HCT116 (cell line): ENCODE data around the gene TRMT11. TPM values are rescaled to one million over a fixed set of nuclear protein-coding genes. Genes with fewer than 3 reads are reported as not detected.

ENCODE experiments used
- ATAC-seq: fragments of 200-7000 bp; cut with Tn5 transposase; 2 replicates; pipeline ENCODE4 v1.9.1; 2020; ENCODE audit warnings: mild to moderate bottlenecking, moderate library complexity
- BruUV-seq: library from RNA; stranded (reverse); fragments of 400-500 nt; replicated peaks from 2 replicates; lab custom pipeline; 2021; lab: Mats Ljungman, UMichigan
- CTCF ChIA-PET: fragments of 300-600 bp; sonication (Branson Sonifier 250); formaldehyde crosslinking; loops from one replicate; lab custom pipeline; 2021; ENCODE audit warnings: antibody characterized with exemption; lab: Charles Lee
- POLR2A ChIA-PET: fragments of 300-600, 350-600 bp; sonication (Branson Sonifier 250); formaldehyde crosslinking; loops from one replicate; lab custom pipeline; 2021; ENCODE audit warnings: antibody characterized with exemption; lab: Charles Lee
- RAD21 ChIA-PET, 2 experiments: fragments of 300-600 bp; sonication (Branson Sonifier 250); formaldehyde crosslinking; loops; one replicate each; lab custom pipeline; 2023; ENCODE audit warnings: low total read pairs in 2 of 2; ENCODE audit not compliant: uncharacterized antibody in 2 of 2, unreplicated experiment in 2 of 2, low non-redundant PET in 1 of 2; lab: Charles Lee
- DNase-seq: peaks from one replicate; pipeline ENCODE4 v3.0.0-alpha.2; 2010; ENCODE audit warnings: low read depth, low spot score
- H2AFZ ChIP-seq: fragments of 200-600 bp; shearing (Covaris generic), sonication (generic); 2 replicates; pipeline ENCODE4 v1.6.1; 2017; ENCODE audit warnings: low read depth, mixed run types, mixed read lengths, antibody characterized with exemption, low read length; ENCODE audit not compliant: poor library complexity, severe bottlenecking
- H3K27ac ChIP-seq: 2 replicates; pipeline ENCODE4 v1.5.1; 2012; ENCODE audit warnings: low read depth, low read length
- H3K27me3 ChIP-seq: fragments of 200-600 bp; sonication (generic); 2 replicates; pipeline ENCODE4 v1.6.1; 2016; ENCODE audit warnings: mixed run types, low read length, mixed read lengths; ENCODE audit not compliant: insufficient read depth
- H3K36me3 ChIP-seq, 2 experiments: fragments of 200-500 bp in 1 of 2; fragments of 200-600 bp in 1 of 2; sonication (Bioruptor generic) in 1 of 2; sonication (generic) in 1 of 2; 2 replicates each; pipeline versions ENCODE4 v1.5.1 to v1.6.1; 2014 to 2016; ENCODE audit warnings: low read length in 2 of 2, inconsistent platforms in 1 of 2, mixed read lengths in 1 of 2, mixed run types in 1 of 2; ENCODE audit not compliant: insufficient read depth in 2 of 2, control insufficient read depth in 1 of 2
- H3K4me1 ChIP-seq, 2 experiments: fragments of 200-600 bp in 1 of 2; sonication (generic) in 1 of 2; 2 replicates each; pipeline versions ENCODE4 v1.5.1 to v1.6.1; 2012 to 2017; ENCODE audit warnings: low read length in 2 of 2, inconsistent platforms in 1 of 2, mild to moderate bottlenecking in 1 of 2, mixed read lengths in 1 of 2, mixed run types in 1 of 2, moderate library complexity in 1 of 2; ENCODE audit not compliant: insufficient read depth in 2 of 2, control insufficient read depth in 1 of 2
- H3K4me2 ChIP-seq: fragments of 200-600 bp; sonication (generic); 2 replicates; pipeline ENCODE4 v1.6.1; 2017; ENCODE audit warnings: mixed run types, low read length, mixed read lengths
- H3K4me3 ChIP-seq, 2 experiments: fragments of 200-600 bp in 1 of 2; sonication (generic) in 1 of 2; replicated peaks in 1 of 2; 2 replicates each; pipeline ENCODE4 v1.5.1; 2011 to 2016; ENCODE audit warnings: low read length in 2 of 2, control low read depth in 1 of 2, low read depth in 1 of 2, mild to moderate bottlenecking in 1 of 2, mixed read lengths in 1 of 2, mixed run types in 1 of 2
- H3K79me2 ChIP-seq: fragments of 200-600 bp; sonication (generic); 2 replicates; pipeline ENCODE4 v1.6.1; 2017; ENCODE audit warnings: mild to moderate bottlenecking, mixed run types, low read length, moderate library complexity, mixed read lengths; ENCODE audit not compliant: insufficient read depth
- H3K9ac ChIP-seq: fragments of 200-600 bp; sonication (generic); 2 replicates; pipeline ENCODE4 v1.6.1; 2016; ENCODE audit warnings: low read length, mixed read lengths
- H3K9me2 ChIP-seq: fragments of 200-600 bp; sonication (generic), shearing (Covaris generic); 2 replicates; pipeline ENCODE4 v1.6.1; 2017; ENCODE audit warnings: mixed run types, mild to moderate bottlenecking, moderate library complexity; ENCODE audit not compliant: insufficient read depth
- H3K9me3 ChIP-seq, 2 experiments: fragments of 200-500 bp in 1 of 2; fragments of 200-600 bp in 1 of 2; sonication (Bioruptor generic) in 1 of 2; sonication (generic) in 1 of 2; 2 replicates each; pipeline ENCODE4 v1.6.1; 2014 to 2017; ENCODE audit warnings: low read length in 2 of 2, mixed read lengths in 2 of 2, inconsistent platforms in 1 of 2, low read depth in 1 of 2, mild to moderate bottlenecking in 1 of 2, mixed run types in 1 of 2, moderate library complexity in 1 of 2; ENCODE audit not compliant: control insufficient read depth in 1 of 2, insufficient read depth in 1 of 2
- H4K20me1 ChIP-seq: fragments of 200-600 bp; sonication (generic), shearing (Covaris generic); 2 replicates; pipeline ENCODE4 v1.6.1; 2017; ENCODE audit warnings: mixed run types, mild to moderate bottlenecking, moderate library complexity; ENCODE audit not compliant: insufficient read depth
- ATF3 ChIP-seq: IDR thresholded peaks from 2 replicates; pipeline ENCODE4 v1.6.1; 2012
- CBX3 ChIP-seq: IDR thresholded peaks from 2 replicates; pipeline ENCODE4 v1.6.1; 2012; ENCODE audit warnings: low read depth
- CEBPB ChIP-seq: IDR thresholded peaks from 2 replicates; pipeline ENCODE4 v1.6.1; 2012; ENCODE audit warnings: low read depth
- EGR1 ChIP-seq: IDR thresholded peaks from 2 replicates; pipeline ENCODE4 v1.6.1; 2012; ENCODE audit warnings: low read depth
- EZH2phosphoT487 ChIP-seq: fragments of 200-600 bp; IDR thresholded peaks from 2 replicates; pipeline ENCODE4 v1.6.1; 2018; ENCODE audit warnings: antibody characterized with exemption, borderline replicate concordance
- JUND ChIP-seq: IDR thresholded peaks from 2 replicates; pipeline ENCODE4 v1.6.1; 2012
- MAX ChIP-seq: IDR thresholded peaks from 2 replicates; pipeline ENCODE4 v1.6.1; 2012
- POLR2A ChIP-seq: IDR thresholded peaks from 2 replicates; pipeline ENCODE4 v1.7.0; 2011; ENCODE audit warnings: borderline replicate concordance; ENCODE audit not compliant: insufficient read depth, insufficient read length; ENCODE audit errors: extremely low read depth
- POLR2AphosphoS5 ChIP-seq: IDR thresholded peaks from 2 replicates; pipeline ENCODE4 v1.6.1; 2011; ENCODE audit warnings: mild to moderate bottlenecking, low read depth, low read length, moderate library complexity
- RAD21 ChIP-seq: IDR thresholded peaks from 2 replicates; pipeline ENCODE4 v1.6.1; 2012; ENCODE audit warnings: low read depth, mild to moderate bottlenecking
- REST ChIP-seq: IDR thresholded peaks from 2 replicates; pipeline ENCODE4 v1.6.1; 2012; ENCODE audit warnings: low read depth
- SP1 ChIP-seq: IDR thresholded peaks from 2 replicates; pipeline ENCODE4 v1.6.1; 2012; ENCODE audit warnings: low read depth
- YY1 ChIP-seq: IDR thresholded peaks from 2 replicates; pipeline ENCODE4 v1.6.1; 2011; ENCODE audit warnings: low read length, low read depth, moderate library complexity, mild to moderate bottlenecking; ENCODE audit not compliant: insufficient replicate concordance; ENCODE audit errors: extremely low read depth
- ZFX ChIP-seq: fragments of 450-650 bp; IDR thresholded peaks from 2 replicates; pipeline ENCODE4 v1.6.1; 2017
- intact Hi-C: fragments of 100-400 bp; cut with micrococcal nuclease; formaldehyde crosslinking; loops from 2 replicates; pipeline ENCODE4 v1.10.0; 2022
- total RNA-seq: library from RNA; stranded (reverse); gene quantifications from one replicate; pipeline ENCODE4 v1.2.1, GENCODE V29; 2021; ENCODE audit not compliant: unreplicated experiment

The TRMT11 gene
- total RNA-seq, 1 experiment from 2014 or later, result 41.8 TPM

- ChIA-PET RAD21 (no interaction called here), POLR2A (no interaction called here), CTCF (no interaction called here)
- Histone ChIP-seq H3K27me3 (no peaks in the 10 kb centered on the region), H2AFZ (no peak overlapping the region), H3K9me3 (no peaks in the 10 kb centered on the region), H3K36me3 (peaks cover 9 to 14% of the 10 kb centered on the region in 2 experiments; a peak in 3 of 4 replicates), H3K9me2 (no peaks in the 10 kb centered on the region), H3K9ac (no peak overlapping the region), H3K27ac (no peak overlapping the region), H4K20me1 (peaks cover 5% of the 10 kb centered on the region; the same call in 1 of the 2 replicates), H3K79me2 (peaks cover 10% of the 10 kb centered on the region)
- ATAC-seq (no peak), DNase-seq (no peak)
- no TSS peak for BruUV-seq
- intact Hi-C loops, result no loop called here
- TF ChIP-seq MAX (no peak), JUND (no peak), SP1 (no peak), CBX3 (no peak), POLR2AphosphoS5 (no peak), ZFX (no peak), RAD21 (no peak), EGR1 (no peak), EZH2phosphoT487 (no peak), YY1 (no peak), ATF3 (no peak), POLR2A (no peak)
- TF ChIP-seq, all 23 proteins: peak for 0
- Histone ChIP-seq H3K4me1 (no peaks in the 10 kb centered on the region), H3K4me2 (no peak overlapping the region), H3K4me3 (no peak overlapping the region)
Measured at GRCh38 chr6:126038234-126038633, 51.9 kb downstream of the TRMT11 start.

- BruUV-seq, result no TSS peak
- TF ChIP-seq REST, result no peak
- no peak for TF ChIP-seq POLR2AphosphoS5
- no peak for TF ChIP-seq YY1
- TF ChIP-seq EGR1, result no peak
- no peak for TF ChIP-seq CEBPB
- no peak for TF ChIP-seq CBX3
- TF ChIP-seq ZFX, result no peak
- no peak for TF ChIP-seq SP1
- CTCF ChIA-PET, result no interaction called here
- 0 out of 2 replicates have a peak, but pooled peaks cover under 1% of the 10 kb centered on the region for H4K20me1 ChIP-seq
- H3K27me3 ChIP-seq, result no peaks in the 10 kb centered on the region
- no peak overlapping the region for H2AFZ ChIP-seq
- no peak overlapping the region for H3K4me2 ChIP-seq
- RAD21 ChIA-PET, result no interaction called here
- no peaks in the 10 kb centered on the region for H3K4me1 ChIP-seq
- H3K79me2 ChIP-seq, result peaks cover 6% of the 10 kb centered on the region
- H3K9ac ChIP-seq, result no peak overlapping the region
- no peaks in the 10 kb centered on the region for H3K9me2 ChIP-seq
- intact Hi-C loops, result no loop called here
- H3K9me3 ChIP-seq, result no peaks in the 10 kb centered on the region
- H3K4me3 ChIP-seq, result no peak overlapping the region
- ATAC-seq, result no peak
- POLR2A ChIA-PET, result no interaction called here
- H3K36me3 ChIP-seq, result peaks cover 9 to 14% of the 10 kb centered on the region in 2 experiments; a peak in 3 of 4 replicates
- H3K27ac ChIP-seq, result no peak overlapping the region
- no peak for DNase-seq
Measured at GRCh38 chr6:126039284-126039683, 52.9 kb downstream of the TRMT11 start.
